ENCODE data around the gene YPEL5. TPM values are rescaled to one million over a fixed set of nuclear protein-coding genes. Genes with fewer than 3 reads are reported as not detected.

Gene YPEL5
- total RNA-seq, 1 experiment from 2014 or later: 62.5 TPM

- Mint-ChIP-seq H3K9me3 (ENCODE audit: unreplicated experiment) (no peaks in the 10 kb centered on the region), H3K27ac (ENCODE audit: low read depth, unreplicated experiment) (no peak overlapping the region), H3K27me3 (ENCODE audit: insufficient read depth, unreplicated experiment) (no peaks in the 10 kb centered on the region), H3K36me3 (ENCODE audit: insufficient read depth, unreplicated experiment) (peaks cover 5% of the 10 kb centered on the region), H3K4me3 (ENCODE audit: unreplicated experiment) (no peak overlapping the region), H3K4me1 (ENCODE audit: insufficient read depth, unreplicated experiment) (peaks cover 13% of the 10 kb centered on the region)
- no peak for DNase-seq (ENCODE audit: unreplicated experiment)
- no peak for TF ChIP-seq CTCF (IDR thresholded peaks at IDR 0.05; ENCODE audit: unreplicated experiment)
- BruUV-seq (replicated peaks): no TSS peak
- CTCF ChIA-PET: interaction anchor here (0.9 kb wide), 2 partner anchors 16 to 33 kb away, joined by 3 to 4 read pairs; no protein-coding TSS in a partner anchor
- POLR2A ChIA-PET: no interaction called here
- intact Hi-C loops (cut with micrococcal nuclease): no loop called here
Observed at GRCh38 chr2:30197570-30198192, 50.9 kb downstream of the YPEL5 start.

DNA sequence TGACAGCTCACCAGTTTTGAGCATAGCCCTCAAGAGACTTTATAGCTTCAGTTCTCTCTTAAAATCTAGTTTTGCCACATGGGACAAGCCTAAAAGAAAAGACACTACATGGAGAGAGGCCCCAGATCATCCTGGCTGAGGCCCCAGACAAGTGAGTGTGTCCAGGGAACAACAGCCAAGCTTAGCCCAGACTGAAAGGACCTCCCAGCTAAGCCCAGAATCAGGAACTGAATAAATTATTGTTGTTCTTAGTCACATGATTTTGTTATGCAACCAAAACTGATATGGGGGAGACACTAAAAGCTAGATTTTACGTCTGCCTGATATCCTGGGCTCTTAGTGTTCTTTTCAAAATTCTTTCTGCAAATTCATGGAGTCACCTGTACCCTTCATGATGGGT lies 55.2 kb downstream of the YPEL5 start:
- no peak for DNase-seq (ENCODE audit: unreplicated experiment)
- H3K9me3 Mint-ChIP-seq (ENCODE audit: unreplicated experiment): no peaks in the 10 kb centered on the region
- no peak for TF ChIP-seq CTCF (IDR thresholded peaks at IDR 0.05; ENCODE audit: unreplicated experiment)
- ChIA-PET CTCF (interaction anchor here (0.5 to 2.3 kb wide), 8 partner anchors 12 to 1029 kb away, joined by 3 to 17 read pairs (median 4); no protein-coding TSS in a partner anchor), POLR2A (interaction anchor here (0.7 to 0.8 kb wide), 2 partner anchors 38 to 180 kb away, joined by 3 read pairs; no protein-coding TSS in a partner anchor)
- intact Hi-C loops (cut with micrococcal nuclease): loop anchor here (10.0 kb wide), 1 partner anchor 973 kb away; no protein-coding TSS in a partner anchor
- no peak overlapping the region for H3K27ac Mint-ChIP-seq (ENCODE audit: low read depth, unreplicated experiment)
- no peaks in the 10 kb centered on the region for H3K27me3 Mint-ChIP-seq (ENCODE audit: insufficient read depth, unreplicated experiment)
- H3K4me1 Mint-ChIP-seq (ENCODE audit: insufficient read depth, unreplicated experiment): peaks cover 11% of the 10 kb centered on the region
- H3K36me3 Mint-ChIP-seq (ENCODE audit: insufficient read depth, unreplicated experiment): no peaks in the 10 kb centered on the region
- BruUV-seq (replicated peaks): no TSS peak
- H3K4me3 Mint-ChIP-seq (ENCODE audit: unreplicated experiment): no peak overlapping the region

- no peak overlapping the region for H3K4me3 Mint-ChIP-seq (ENCODE audit: unreplicated experiment)
- no peaks in the 10 kb centered on the region for H3K27me3 Mint-ChIP-seq (ENCODE audit: insufficient read depth, unreplicated experiment)
- ChIA-PET POLR2A (interaction anchor here (1.1 kb wide), 1 partner anchor 14 kb away, joined by 4 read pairs; no protein-coding TSS in a partner anchor), CTCF (interaction anchor here (0.5 to 12.8 kb wide), 3 partner anchors 38 to 1134 kb away, joined by 3 to 471 read pairs (median 206); no protein-coding TSS in a partner anchor)
- DNase-seq (ENCODE audit: unreplicated experiment): no peak
- no peaks in the 10 kb centered on the region for H3K9me3 Mint-ChIP-seq (ENCODE audit: unreplicated experiment)
- intact Hi-C loops (cut with micrococcal nuclease): loop anchor here (10.0 kb wide), 1 partner anchor 972 kb away; no protein-coding TSS in a partner anchor
- peaks cover 11% of the 10 kb centered on the region for H3K4me1 Mint-ChIP-seq (ENCODE audit: insufficient read depth, unreplicated experiment)
- no TSS peak for BruUV-seq (replicated peaks)
- H3K27ac Mint-ChIP-seq (ENCODE audit: low read depth, unreplicated experiment): no peak overlapping the region
- no peak for TF ChIP-seq CTCF (IDR thresholded peaks at IDR 0.05; ENCODE audit: unreplicated experiment)
- no peaks in the 10 kb centered on the region for H3K36me3 Mint-ChIP-seq (ENCODE audit: insufficient read depth, unreplicated experiment)
Observed at GRCh38 chr2:30203156-30203555, 56.3 kb downstream of the YPEL5 start.

DNA sequence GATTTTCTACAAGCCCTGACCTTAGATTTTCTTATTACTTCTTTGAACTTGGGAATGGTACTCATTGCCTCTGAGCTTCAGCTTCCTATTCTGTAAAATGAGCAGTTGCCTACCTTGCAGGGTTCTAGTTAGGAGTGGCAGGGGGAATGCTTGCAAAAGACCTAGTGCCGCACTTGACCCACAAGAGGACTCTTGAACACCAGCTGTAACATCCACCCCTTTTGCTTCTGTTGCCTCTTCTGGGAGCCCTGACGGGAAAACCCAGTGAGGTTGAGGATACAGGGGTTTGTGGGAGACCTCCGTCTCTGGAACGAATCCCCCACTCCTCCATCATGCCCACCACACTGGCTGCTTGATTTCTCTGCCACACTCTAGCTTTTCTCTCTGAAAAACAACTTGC lies 57.5 kb downstream of the YPEL5 start:
- Mint-ChIP-seq H3K27ac (ENCODE audit: low read depth, unreplicated experiment) (no peak overlapping the region), H3K36me3 (ENCODE audit: insufficient read depth, unreplicated experiment) (no peaks in the 10 kb centered on the region), H3K4me1 (ENCODE audit: insufficient read depth, unreplicated experiment) (peaks cover 11% of the 10 kb centered on the region), H3K9me3 (ENCODE audit: unreplicated experiment) (no peaks in the 10 kb centered on the region), H3K4me3 (ENCODE audit: unreplicated experiment) (no peak overlapping the region), H3K27me3 (ENCODE audit: insufficient read depth, unreplicated experiment) (no peaks in the 10 kb centered on the region)
- no TSS peak for BruUV-seq (replicated peaks)
- intact Hi-C loops (cut with micrococcal nuclease): loop anchor here (10.0 kb wide), 1 partner anchor 971 kb away; no protein-coding TSS in a partner anchor
- no peak for TF ChIP-seq CTCF (IDR thresholded peaks at IDR 0.05; ENCODE audit: unreplicated experiment)
- no peak for DNase-seq (ENCODE audit: unreplicated experiment)
- ChIA-PET POLR2A (no interaction called here), CTCF (interaction anchor here (0.6 to 12.8 kb wide), 5 partner anchors 39 to 1269 kb away, joined by 3 to 471 read pairs (median 4); no protein-coding TSS in a partner anchor)
